SJSA1 (cell line): ENCODE measurements around the gene NPAP1. TPM values are rescaled to one million over a fixed set of nuclear protein-coding genes. Genes with fewer than 3 reads are reported as not detected.
"Not testable (repeated sequence)": the region's sequence is repeated elsewhere in the genome, so short reads cannot be mapped to it uniquely, and the experiment has no call there.

ENCODE experiments used
- DNase-seq, 2 experiments: peaks; one replicate each; pipeline ENCODE4 v3.0.0-alpha.2; 2015 to 2020; ENCODE audit warnings: low spot score in 2 of 2, low read depth in 1 of 2
- H3K27ac ChIP-seq: fragments of 250-450 bp; sonication (Bioruptor Pico); 2 replicates; pipeline ENCODE4 v1.5.1; 2020; ENCODE audit warnings: mild to moderate bottlenecking, moderate library complexity
- H3K27me3 ChIP-seq: fragments of 250-450 bp; sonication (Bioruptor Pico); replicated peaks from 2 replicates; pipeline ENCODE4 v1.5.1; 2020; ENCODE audit warnings: mild to moderate bottlenecking, moderate library complexity
- H3K36me3 ChIP-seq: fragments of 250-450 bp; sonication (Bioruptor Pico); 2 replicates; pipeline ENCODE4 v1.5.1; 2020; ENCODE audit warnings: mild to moderate bottlenecking
- H3K4me1 ChIP-seq: fragments of 250-450 bp; sonication (Bioruptor Pico); replicated peaks from 2 replicates; pipeline ENCODE4 v1.6.1; 2021; ENCODE audit warnings: mild to moderate bottlenecking
- H3K4me3 ChIP-seq: fragments of 250-450 bp; sonication (Bioruptor Pico); 2 replicates; pipeline ENCODE4 v1.5.1; 2020; ENCODE audit warnings: mild to moderate bottlenecking
- H3K9me3 ChIP-seq: fragments of 250-450 bp; sonication (Bioruptor Pico); replicated peaks from 2 replicates; pipeline ENCODE4 v1.5.1; 2020; ENCODE audit warnings: mild to moderate bottlenecking
- total RNA-seq: library from RNA; depleted of rRNA; stranded (reverse); fragments of >200 nt; shearing (Covaris generic); gene quantifications from 2 replicates; pipeline ENCODE4 v1.2.3, GENCODE V29; 2014; rRNA removed

Gene NPAP1, protein sequence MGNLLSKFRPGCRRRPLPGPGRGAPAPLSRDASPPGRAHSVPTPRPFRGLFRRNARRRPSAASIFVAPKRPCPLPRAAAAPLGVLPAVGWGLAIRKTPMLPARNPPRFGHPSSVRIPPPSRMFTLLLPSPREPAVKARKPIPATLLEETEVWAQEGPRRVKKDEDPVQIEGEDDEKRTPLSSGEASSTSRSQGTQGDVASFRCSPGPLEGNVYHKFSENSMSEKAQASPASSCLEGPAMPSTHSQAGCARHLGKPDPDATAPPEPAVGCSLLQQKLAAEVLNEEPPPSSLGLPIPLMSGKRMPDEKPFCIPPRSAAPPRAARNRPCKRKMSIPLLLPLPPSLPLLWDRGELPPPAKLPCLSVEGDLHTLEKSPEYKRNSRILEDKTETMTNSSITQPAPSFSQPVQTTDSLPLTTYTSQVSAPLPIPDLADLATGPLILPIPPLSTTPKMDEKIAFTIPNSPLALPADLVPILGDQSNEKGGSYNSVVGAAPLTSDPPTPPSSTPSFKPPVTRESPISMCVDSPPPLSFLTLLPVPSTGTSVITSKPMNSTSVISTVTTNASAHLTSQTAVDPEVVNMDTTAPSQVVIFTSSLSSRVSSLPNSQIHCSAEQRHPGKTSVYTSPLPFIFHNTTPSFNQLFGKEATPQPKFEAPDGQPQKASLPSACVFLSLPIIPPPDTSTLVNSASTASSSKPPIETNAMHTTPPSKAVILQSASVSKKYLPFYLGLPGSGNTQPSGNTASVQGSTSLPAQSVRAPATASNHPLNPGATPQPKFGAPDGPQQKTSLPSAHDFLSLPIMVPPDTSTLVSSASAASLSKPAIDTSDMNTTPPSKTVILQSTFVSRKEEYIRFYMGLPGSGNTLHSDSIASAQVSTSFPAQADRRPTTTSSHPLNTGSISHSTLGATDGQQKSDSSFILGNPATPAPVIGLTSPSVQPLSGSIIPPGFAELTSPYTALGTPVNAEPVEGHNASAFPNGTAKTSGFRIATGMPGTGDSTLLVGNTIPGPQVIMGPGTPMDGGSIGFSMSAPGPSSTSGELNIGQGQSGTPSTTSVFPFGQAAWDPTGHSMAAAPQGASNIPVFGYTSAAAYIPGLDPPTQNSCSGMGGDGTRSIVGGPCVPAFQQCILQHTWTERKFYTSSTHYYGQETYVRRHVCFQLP
- not detected in 2 replicates for total RNA-seq

- Histone ChIP-seq H3K27me3 (no peaks in the 10 kb centered on the region), H3K4me3 (no peak within 1 kb of the TSS), H3K4me1 (no peaks in the 10 kb centered on the region), H3K36me3 (no peaks in the 10 kb centered on the region), H3K9me3 (peaks cover 14% of the 10 kb centered on the region), H3K27ac (no peak within 1 kb of the TSS)
- no peak for DNase-seq
Measured at GRCh38 chr15:24675332-24676144, at the start of gene NPAP1. TSS of gene NPAP1 (plus strand) at chr15:24675775. CDS start at chr15:24675868, 93 bp downstream.

- Histone ChIP-seq H3K9me3 (peaks cover 10% of the 10 kb centered on the region), H3K36me3 (no peaks in the 10 kb centered on the region), H3K4me1 (no peaks in the 10 kb centered on the region), H3K27ac (no peak overlapping the region), H3K4me3 (no peak overlapping the region), H3K27me3 (no peaks in the 10 kb centered on the region)
- no peak for DNase-seq
Measured at GRCh38 chr15:24627443-24627842, 48.1 kb upstream of the NPAP1 start.

- Histone ChIP-seq H3K4me1 (no peaks in the 10 kb centered on the region), H3K9me3 (peaks cover 6% of the 10 kb centered on the region), H3K4me3 (no peak overlapping the region), H3K27me3 (no peaks in the 10 kb centered on the region), H3K27ac (no peak overlapping the region), H3K36me3 (no peaks in the 10 kb centered on the region)
- no peak for DNase-seq
Measured at GRCh38 chr15:24633082-24633481, 42.5 kb upstream of the NPAP1 start.

DNA sequence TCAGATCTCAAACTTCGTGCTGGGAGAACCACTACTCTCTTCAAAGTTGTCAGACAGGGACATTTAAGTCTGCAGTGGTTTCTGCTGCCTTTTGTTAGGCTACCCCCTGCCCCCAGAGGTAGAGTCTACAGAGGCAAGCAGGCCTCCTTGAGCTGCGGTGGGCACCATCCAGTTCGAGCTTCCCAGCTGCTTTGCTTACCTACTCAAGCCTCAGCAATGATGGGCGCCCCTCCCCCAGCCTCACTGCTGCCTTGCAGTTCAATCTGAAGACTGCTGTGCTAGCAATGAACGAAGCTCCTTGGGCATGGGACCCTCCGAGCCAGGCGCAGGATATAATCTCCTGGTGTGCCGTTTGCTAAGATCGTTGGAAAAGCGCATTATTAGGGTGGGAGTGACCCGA is 36.2 kb upstream of the NPAP1 start:
- H3K4me3 ChIP-seq, DNase-seq, H3K27me3 ChIP-seq, H3K27ac ChIP-seq, H3K36me3 ChIP-seq, H3K9me3 ChIP-seq, H3K4me1 ChIP-seq: not testable (repeated sequence)

GRCh38 chr15:24645627-24646026 is 29.9 kb upstream of the NPAP1 start:
- Histone ChIP-seq H3K27ac (no peak overlapping the region), H3K4me1 (no peaks in the 10 kb centered on the region), H3K9me3 (peaks cover 4% of the 10 kb centered on the region; the same call in 1 of the 2 replicates), H3K36me3 (no peaks in the 10 kb centered on the region), H3K27me3 (no peaks in the 10 kb centered on the region), H3K4me3 (no peak overlapping the region)
- no peak for DNase-seq

GRCh38 chr15:24659622-24660021 is 16.0 kb upstream of the NPAP1 start:
- Histone ChIP-seq H3K9me3 (0 out of 2 replicates have a peak, but pooled peaks cover 12% of the 10 kb centered on the region), H3K27ac (no peak overlapping the region), H3K4me1 (no peaks in the 10 kb centered on the region), H3K36me3 (no peaks in the 10 kb centered on the region), H3K4me3 (no peak overlapping the region), H3K27me3 (no peaks in the 10 kb centered on the region)
- no peak for DNase-seq

- no peak for DNase-seq
- peaks cover 12% of the 10 kb centered on the region; the same call in 1 of the 2 replicates for H3K9me3 ChIP-seq
- H3K27ac ChIP-seq = no peak overlapping the region
- no peaks in the 10 kb centered on the region for H3K36me3 ChIP-seq
- no peak overlapping the region for H3K4me3 ChIP-seq
- no peaks in the 10 kb centered on the region for H3K4me1 ChIP-seq
- H3K27me3 ChIP-seq = no peaks in the 10 kb centered on the region
Measured at GRCh38 chr15:24662991-24663390, 12.6 kb upstream of the NPAP1 start.

- H3K4me1 ChIP-seq = no peaks in the 10 kb centered on the region
- no peak overlapping the region for H3K27ac ChIP-seq
- H3K36me3 ChIP-seq = no peaks in the 10 kb centered on the region
- no peak overlapping the region for H3K4me3 ChIP-seq
- no peaks in the 10 kb centered on the region for H3K27me3 ChIP-seq
- no peak for DNase-seq
- H3K9me3 ChIP-seq = peaks cover 14% of the 10 kb centered on the region
Measured at GRCh38 chr15:24676431-24676830, 856 bp downstream of the NPAP1 start.

DNA sequence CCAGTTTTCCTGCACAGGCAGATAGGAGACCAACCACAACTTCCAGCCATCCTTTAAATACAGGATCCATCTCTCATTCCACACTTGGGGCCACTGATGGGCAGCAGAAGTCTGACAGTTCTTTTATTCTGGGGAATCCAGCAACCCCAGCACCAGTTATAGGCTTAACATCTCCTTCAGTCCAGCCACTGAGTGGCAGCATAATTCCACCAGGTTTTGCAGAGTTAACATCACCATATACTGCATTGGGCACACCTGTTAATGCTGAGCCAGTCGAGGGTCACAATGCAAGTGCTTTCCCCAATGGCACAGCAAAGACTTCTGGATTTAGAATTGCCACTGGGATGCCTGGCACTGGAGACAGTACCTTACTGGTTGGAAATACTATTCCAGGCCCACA is 2.9 kb downstream of the NPAP1 start:
- no peaks in the 10 kb centered on the region for H3K27me3 ChIP-seq
- no peaks in the 10 kb centered on the region for H3K4me1 ChIP-seq
- H3K4me3 ChIP-seq = no peak overlapping the region
- peaks cover 14% of the 10 kb centered on the region for H3K9me3 ChIP-seq
- no peaks in the 10 kb centered on the region for H3K36me3 ChIP-seq
- no peak for DNase-seq
- no peak overlapping the region for H3K27ac ChIP-seq

GRCh38 chr15:24682002-24682401 is 6.4 kb downstream of the NPAP1 start:
- Histone ChIP-seq H3K4me3 (no peak overlapping the region), H3K27ac (no peak overlapping the region), H3K27me3 (no peaks in the 10 kb centered on the region), H3K36me3 (no peaks in the 10 kb centered on the region), H3K9me3 (peaks cover 3% of the 10 kb centered on the region), H3K4me1 (no peaks in the 10 kb centered on the region)
- DNase-seq = no peak

DNA sequence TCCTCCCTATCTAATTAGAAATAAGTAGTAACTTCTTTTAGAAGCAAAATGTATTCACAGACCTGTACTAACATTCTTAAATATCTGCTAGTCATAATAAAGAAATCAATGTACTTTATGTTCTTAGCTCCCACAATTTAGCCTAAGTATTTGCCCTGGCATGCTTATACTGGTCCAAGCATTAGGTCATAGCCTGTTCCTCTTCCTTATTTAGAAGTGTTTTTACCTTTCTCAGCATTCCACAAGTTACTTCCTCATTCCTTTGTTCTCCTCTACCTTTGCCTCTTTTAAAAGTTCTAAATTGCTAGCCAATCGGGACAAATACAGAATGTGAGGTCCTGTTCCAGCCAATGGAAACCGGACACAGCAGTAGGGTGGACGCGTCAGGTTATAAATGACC is 7.3 kb downstream of the NPAP1 start:
- not testable (repeated sequence) for H3K9me3 ChIP-seq, H3K27ac ChIP-seq, DNase-seq, H3K4me1 ChIP-seq, H3K36me3 ChIP-seq, H3K27me3 ChIP-seq, H3K4me3 ChIP-seq

DNA sequence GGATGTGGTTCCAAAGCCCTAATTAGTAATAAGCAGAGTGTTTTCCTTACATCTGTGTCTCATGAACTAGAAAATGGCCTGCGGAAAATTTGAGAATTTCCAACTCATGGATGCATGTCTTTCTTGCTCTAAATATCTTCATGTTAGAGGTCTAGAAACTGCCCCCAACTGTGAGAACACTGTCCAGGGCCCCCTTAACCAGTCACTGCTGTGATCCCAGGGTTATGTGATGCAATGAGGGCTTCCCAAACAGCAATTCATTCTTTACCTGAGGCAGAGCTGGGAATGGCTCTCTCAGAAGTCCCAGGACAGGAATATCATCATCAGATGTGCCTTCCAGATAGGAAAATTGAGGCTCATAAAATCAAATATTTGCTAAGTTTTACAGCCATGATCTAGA is 8.2 kb downstream of the NPAP1 start:
- Histone ChIP-seq H3K4me1 (no peaks in the 10 kb centered on the region), H3K27ac (no peak overlapping the region), H3K36me3 (no peaks in the 10 kb centered on the region), H3K4me3 (no peak overlapping the region), H3K27me3 (no peaks in the 10 kb centered on the region), H3K9me3 (no peaks in the 10 kb centered on the region; the same call in 1 of the 2 replicates)
- no peak for DNase-seq

- no peak for DNase-seq
- no peaks in the 10 kb centered on the region for H3K36me3 ChIP-seq
- H3K4me1 ChIP-seq = no peaks in the 10 kb centered on the region
- no peaks in the 10 kb centered on the region for H3K27me3 ChIP-seq
- no peak overlapping the region for H3K27ac ChIP-seq
- H3K9me3 ChIP-seq = no peaks in the 10 kb centered on the region; the same call in 1 of the 2 replicates
- no peak overlapping the region for H3K4me3 ChIP-seq
Measured at GRCh38 chr15:24684313-24684712, 8.7 kb downstream of the NPAP1 start.
